Measurements from ENCODE around the gene ZNF653.
A peak's percentile ranks its signal among the peaks of the same experiment; 100 is the strongest.

The ZNF653 gene

GRCh38 chr19:11535792-11536595, 30.4 kb upstream of the ZNF653 start:
- Mint-ChIP-seq H3K4me3 (peak overlapping the region; percentile 70), H3K27me3 (peaks cover 6% of the 10 kb centered on the region), H3K9me3 (ENCODE audit: low read depth) (no peaks in the 10 kb centered on the region), H3K36me3 (no peaks in the 10 kb centered on the region), H3K27ac (no peak overlapping the region), H3K4me1 (ENCODE audit: low read depth) (peaks cover 24% of the 10 kb centered on the region)

DNA sequence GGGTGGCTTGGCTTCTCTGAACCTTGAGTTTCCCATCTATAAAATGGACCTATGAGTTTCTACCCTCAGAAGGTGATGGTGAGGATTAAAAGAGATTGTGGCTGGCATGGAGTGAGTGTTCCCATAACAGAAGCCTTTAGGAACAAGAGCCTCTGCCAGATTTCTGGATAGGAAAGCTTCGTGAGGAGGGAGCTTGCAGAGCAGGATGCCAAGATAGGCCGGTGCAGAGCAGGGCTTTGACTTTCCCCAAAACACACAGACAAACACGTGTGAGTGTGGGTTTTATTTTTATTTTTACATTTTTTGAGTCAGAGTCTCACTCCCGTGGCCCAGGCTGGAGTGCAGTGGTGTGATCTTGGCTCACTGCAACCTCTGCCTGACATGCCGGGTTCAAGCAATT, 29.3 kb upstream of the ZNF653 start:
- Mint-ChIP-seq H3K4me1 (ENCODE audit: low read depth) (peaks cover 24% of the 10 kb centered on the region), H3K27me3 (peaks cover 3% of the 10 kb centered on the region), H3K4me3 (no peak overlapping the region), H3K27ac (no peak overlapping the region), H3K9me3 (ENCODE audit: low read depth) (no peaks in the 10 kb centered on the region), H3K36me3 (no peaks in the 10 kb centered on the region)

GRCh38 chr19:11534538-11534937, 28.9 kb upstream of the ZNF653 start:
- peak overlapping the region; percentile 46 for H3K27ac Mint-ChIP-seq
- no peak overlapping the region for H3K4me3 Mint-ChIP-seq
- peaks cover 24% of the 10 kb centered on the region for H3K4me1 Mint-ChIP-seq (ENCODE audit: low read depth)

DNA sequence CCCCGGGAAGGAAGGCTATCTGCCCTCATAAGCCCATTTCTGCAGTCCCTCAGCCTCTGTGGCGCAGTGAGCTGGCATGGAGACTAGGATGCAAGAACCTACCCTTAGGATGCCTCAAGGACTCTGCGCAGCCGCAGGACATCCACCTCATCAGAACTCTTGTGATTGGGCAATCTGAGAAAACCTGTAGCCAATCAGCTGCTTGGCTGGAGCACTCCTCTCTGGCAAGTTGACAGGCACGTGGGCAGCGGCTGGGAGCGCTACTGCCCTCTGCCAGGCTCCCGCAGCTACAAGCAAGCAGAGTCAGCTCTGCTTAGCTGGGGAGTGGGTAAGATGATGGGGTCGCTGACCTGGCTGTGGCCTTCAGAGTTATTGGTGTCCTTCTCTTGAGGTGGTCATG, 24.8 kb upstream of the ZNF653 start:
- Mint-ChIP-seq H3K9me3 (ENCODE audit: low read depth) (no peaks in the 10 kb centered on the region), H3K4me1 (ENCODE audit: low read depth) (peaks cover 33% of the 10 kb centered on the region), H3K27ac (no peak overlapping the region), H3K4me3 (no peak overlapping the region), H3K27me3 (no peaks in the 10 kb centered on the region), H3K36me3 (no peaks in the 10 kb centered on the region)

More at GRCh38 chr19:11534538-11534937, 28.9 kb upstream of the ZNF653 start:
- Mint-ChIP-seq H3K27me3 (peaks cover 3% of the 10 kb centered on the region), H3K9me3 (ENCODE audit: low read depth) (no peaks in the 10 kb centered on the region), H3K36me3 (no peaks in the 10 kb centered on the region)

GRCh38 chr19:11528551-11529341, 23.1 kb upstream of the ZNF653 start, which contains the start of gene ECSIT:
TSS of gene ECSIT (minus strand) at chr19:11529134. CDS start at chr19:11519170, 9,964 bp downstream.
- no peaks in the 10 kb centered on the region for H3K9me3 Mint-ChIP-seq (ENCODE audit: low read depth)
- peak within 1 kb of the TSS; percentile 97 for H3K4me3 Mint-ChIP-seq
- H3K27me3 Mint-ChIP-seq, result no peaks in the 10 kb centered on the region
- H3K36me3 Mint-ChIP-seq, result no peaks in the 10 kb centered on the region
- peaks cover 26% of the 10 kb centered on the region for H3K4me1 Mint-ChIP-seq (ENCODE audit: low read depth)
- peak within 1 kb of the TSS; percentile 94 for H3K27ac Mint-ChIP-seq

GRCh38 chr19:11519138-11519537, 13.5 kb upstream of the ZNF653 start:
- Mint-ChIP-seq H3K4me3 (no peak overlapping the region), H3K36me3 (peaks cover 2% of the 10 kb centered on the region), H3K9me3 (ENCODE audit: low read depth) (no peaks in the 10 kb centered on the region), H3K27me3 (no peaks in the 10 kb centered on the region), H3K27ac (no peak overlapping the region), H3K4me1 (ENCODE audit: low read depth) (peaks cover 3% of the 10 kb centered on the region)

GRCh38 chr19:11513946-11514345, 8.3 kb upstream of the ZNF653 start:
- no peak overlapping the region for H3K4me3 Mint-ChIP-seq
- H3K9me3 Mint-ChIP-seq (ENCODE audit: low read depth), result no peaks in the 10 kb centered on the region
- H3K36me3 Mint-ChIP-seq, result peaks cover 3% of the 10 kb centered on the region
- H3K27me3 Mint-ChIP-seq, result no peaks in the 10 kb centered on the region
- no peaks in the 10 kb centered on the region for H3K4me1 Mint-ChIP-seq (ENCODE audit: low read depth)
- H3K27ac Mint-ChIP-seq, result no peak overlapping the region

GRCh38 chr19:11510444-11510843, 4.8 kb upstream of the ZNF653 start:
- H3K27ac Mint-ChIP-seq, result no peak overlapping the region
- H3K27me3 Mint-ChIP-seq, result no peaks in the 10 kb centered on the region
- no peaks in the 10 kb centered on the region for H3K9me3 Mint-ChIP-seq (ENCODE audit: low read depth)
- H3K4me3 Mint-ChIP-seq, result no peak overlapping the region
- H3K36me3 Mint-ChIP-seq, result peaks cover 3% of the 10 kb centered on the region
- H3K4me1 Mint-ChIP-seq (ENCODE audit: low read depth), result peaks cover 7% of the 10 kb centered on the region

DNA sequence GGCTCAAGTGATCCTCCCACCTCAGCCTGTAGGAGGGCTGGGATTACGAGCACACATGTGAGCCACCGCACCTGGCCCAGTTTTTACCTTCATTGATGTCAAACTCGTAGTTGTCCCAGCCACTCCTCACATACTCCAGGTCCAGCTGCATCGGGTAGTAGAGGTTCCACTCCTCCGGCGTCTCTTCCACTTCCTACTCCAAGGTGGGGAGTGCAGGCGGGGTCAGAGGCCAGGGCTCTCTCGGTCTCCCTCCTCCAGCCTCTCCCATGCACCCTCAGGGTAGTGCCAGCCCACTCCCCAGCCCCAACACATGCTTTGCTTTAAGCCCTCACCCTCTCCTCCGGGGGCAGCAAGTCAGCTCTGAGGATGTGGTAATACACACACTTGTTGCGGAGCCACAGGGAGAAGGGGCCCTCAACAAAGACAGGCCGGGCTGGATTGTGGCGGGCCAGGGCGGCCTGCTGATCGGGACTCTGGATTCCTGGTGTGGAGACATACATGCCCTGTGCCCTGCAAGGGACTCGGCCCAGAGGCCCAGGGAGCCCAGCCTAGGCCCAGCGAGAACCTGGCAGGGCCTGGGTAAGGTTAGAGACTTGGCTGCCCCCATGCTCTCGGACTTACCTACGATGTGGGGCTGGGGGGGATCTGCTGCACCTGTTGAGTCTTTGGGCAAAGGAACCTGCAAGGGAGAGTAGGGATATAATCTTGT, 1.9 kb upstream of the ZNF653 start:
- peaks cover 3% of the 10 kb centered on the region for H3K36me3 Mint-ChIP-seq
- H3K9me3 Mint-ChIP-seq (ENCODE audit: low read depth), result no peaks in the 10 kb centered on the region
- peaks cover 16% of the 10 kb centered on the region for H3K4me1 Mint-ChIP-seq (ENCODE audit: low read depth)
- peak overlapping the region; percentile 32 for H3K4me3 Mint-ChIP-seq
- no peak overlapping the region for H3K27ac Mint-ChIP-seq
- H3K27me3 Mint-ChIP-seq, result no peaks in the 10 kb centered on the region

- Mint-ChIP-seq H3K36me3 (peaks cover 3% of the 10 kb centered on the region), H3K9me3 (ENCODE audit: low read depth) (no peaks in the 10 kb centered on the region), H3K4me3 (peak overlapping the region; percentile 13), H3K4me1 (ENCODE audit: low read depth) (peaks cover 16% of the 10 kb centered on the region), H3K27me3 (no peaks in the 10 kb centered on the region), H3K27ac (no peak overlapping the region)
Observed at GRCh38 chr19:11506967-11507366, 1.3 kb upstream of the ZNF653 start.

- Mint-ChIP-seq H3K4me3 (peak overlapping the region; percentile 90), H3K27ac (peak overlapping the region; percentile 93), H3K27me3 (no peaks in the 10 kb centered on the region), H3K4me1 (ENCODE audit: low read depth) (peaks cover 16% of the 10 kb centered on the region), H3K9me3 (ENCODE audit: low read depth) (no peaks in the 10 kb centered on the region), H3K36me3 (peaks cover 1% of the 10 kb centered on the region)
Observed at GRCh38 chr19:11506101-11506555, 489 bp upstream of the ZNF653 start.

DNA sequence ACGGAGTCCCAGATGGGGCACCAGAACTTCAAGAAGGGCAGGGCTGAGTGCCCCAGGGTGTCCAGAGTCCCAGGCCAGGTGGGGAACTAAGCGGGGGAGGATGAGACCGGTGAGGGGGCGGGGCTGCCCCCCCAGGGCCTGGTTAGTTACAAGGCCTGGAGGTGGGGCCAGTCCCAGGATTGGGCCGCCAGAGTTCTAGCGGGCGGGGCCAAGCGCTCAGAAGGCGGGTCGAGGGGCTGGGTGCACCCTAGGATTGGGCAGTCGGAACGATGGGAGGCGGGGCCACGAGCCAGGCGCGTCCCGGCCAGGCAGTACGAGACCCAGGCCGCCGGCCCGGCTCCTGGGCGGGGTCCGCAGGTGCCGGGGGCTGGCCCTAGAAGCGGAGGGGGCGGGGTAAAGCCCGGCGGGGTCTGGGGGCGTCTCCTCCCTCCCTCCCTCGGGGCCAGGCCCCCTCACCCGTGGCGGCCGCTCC, 571 bp downstream of the ZNF653 start:
- Mint-ChIP-seq H3K4me1 (ENCODE audit: low read depth) (peaks cover 16% of the 10 kb centered on the region), H3K27me3 (no peaks in the 10 kb centered on the region), H3K27ac (peak overlapping the region; percentile 64), H3K9me3 (ENCODE audit: low read depth) (no peaks in the 10 kb centered on the region), H3K36me3 (no peaks in the 10 kb centered on the region), H3K4me3 (peak overlapping the region; percentile 82)

DNA sequence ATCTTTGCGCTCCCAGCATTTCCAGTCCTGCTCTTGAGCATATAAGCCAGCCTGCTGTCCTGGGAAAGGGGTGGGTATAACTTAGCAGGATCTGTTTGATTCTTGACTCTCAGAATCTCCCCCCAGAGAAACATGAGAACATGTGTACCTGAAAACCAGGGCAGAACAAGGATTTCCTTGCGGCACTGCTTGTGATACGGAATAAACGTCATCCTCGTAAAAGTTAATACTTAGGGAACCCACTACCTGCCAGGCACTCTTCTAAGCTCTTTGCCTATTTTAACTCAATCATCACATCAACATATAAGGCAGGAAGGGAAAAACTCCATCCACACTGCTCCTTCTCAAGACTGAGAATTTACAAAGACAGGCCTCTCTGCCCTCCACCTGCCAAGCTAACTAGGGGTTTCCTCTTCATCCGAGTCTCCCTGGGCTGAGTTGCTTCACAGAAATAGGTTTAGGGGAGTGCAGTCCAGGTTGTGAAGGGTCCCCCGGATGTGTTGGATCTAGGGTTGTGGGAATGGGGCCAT, 1.1 kb downstream of the ZNF653 start:
- Mint-ChIP-seq H3K4me1 (ENCODE audit: low read depth) (peaks cover 16% of the 10 kb centered on the region), H3K9me3 (ENCODE audit: low read depth) (no peaks in the 10 kb centered on the region), H3K27me3 (no peaks in the 10 kb centered on the region), H3K27ac (peak overlapping the region; percentile 64), H3K36me3 (no peaks in the 10 kb centered on the region), H3K4me3 (peak overlapping the region; percentile 82)

DNA sequence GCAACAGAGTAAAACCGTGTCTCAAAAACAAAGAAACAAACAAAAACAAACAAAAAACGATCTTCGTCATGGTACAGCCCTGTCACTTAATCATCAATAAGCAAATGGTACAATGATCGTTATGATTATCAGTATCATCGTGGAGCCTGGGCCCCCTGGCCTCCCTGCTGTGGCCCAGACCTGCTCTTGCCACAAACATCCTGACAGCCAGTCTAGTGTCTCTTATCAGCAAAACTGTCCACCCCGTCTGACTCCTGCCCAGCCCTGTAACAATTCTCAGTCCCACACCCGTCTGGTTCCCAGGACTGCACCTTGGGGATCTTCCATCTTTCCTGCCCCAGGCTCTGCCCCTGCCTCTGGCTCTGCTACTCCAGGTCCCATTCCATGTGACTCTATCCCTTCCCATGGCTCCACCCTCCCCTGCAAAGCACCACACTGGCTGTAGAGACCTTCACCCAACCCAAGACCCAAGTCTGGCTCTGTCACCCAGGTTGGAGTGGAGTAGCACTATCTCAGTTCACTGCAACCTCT, 5.7 kb downstream of the ZNF653 start:
- H3K36me3 Mint-ChIP-seq, result no peaks in the 10 kb centered on the region
- peaks cover 8% of the 10 kb centered on the region for H3K4me1 Mint-ChIP-seq (ENCODE audit: low read depth)
- H3K27me3 Mint-ChIP-seq, result no peaks in the 10 kb centered on the region
- no peak overlapping the region for H3K27ac Mint-ChIP-seq
- no peaks in the 10 kb centered on the region for H3K9me3 Mint-ChIP-seq (ENCODE audit: low read depth)
- no peak overlapping the region for H3K4me3 Mint-ChIP-seq

Data from activated naive CD8-positive, alpha-beta T cell (primary cell).